GM18508 (cell line): ENCODE results near the gene TSC2.
"Not testable (repeated sequence)": the region's sequence is repeated elsewhere in the genome, so short reads cannot be mapped to it uniquely, and the experiment has no call there.

Experiments used
- ATAC-seq: cut with Tn5 transposase; IDR thresholded peaks from one replicate; pipeline ENCODE4 v1.9.1; 2021; ENCODE audit warnings: moderate number of reproducible peaks; ENCODE audit not compliant: insufficient read depth, unreplicated experiment

Gene TSC2

DNA sequence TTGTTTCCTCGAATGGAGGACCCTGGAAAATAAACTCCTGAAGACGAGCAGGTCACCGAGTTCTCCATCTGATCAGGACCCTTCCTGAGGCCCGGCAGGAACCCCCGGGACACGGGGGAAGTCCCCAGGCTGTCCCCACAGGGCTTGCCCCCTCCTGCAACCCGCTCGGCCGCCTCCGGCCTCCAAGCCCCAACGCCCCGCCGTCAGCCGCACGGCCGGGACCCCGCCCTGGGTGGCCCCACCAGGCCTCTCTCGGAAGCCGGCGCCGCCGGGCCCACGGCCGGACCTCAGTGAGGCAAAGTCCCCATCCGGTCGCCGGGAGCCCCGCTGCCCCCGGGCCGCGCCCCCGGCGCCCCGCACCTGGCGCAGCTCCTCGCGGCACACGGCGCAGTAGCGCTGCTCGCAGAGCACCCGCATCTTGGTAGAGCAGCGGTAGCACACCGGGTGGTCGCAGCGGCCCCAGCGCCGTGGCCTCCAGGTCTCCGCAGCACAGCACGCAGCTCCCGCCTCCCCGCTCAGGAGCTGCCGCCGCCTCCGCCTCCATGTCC, 38.5 kb upstream of the TSC2 start:
- no peak for ATAC-seq

DNA sequence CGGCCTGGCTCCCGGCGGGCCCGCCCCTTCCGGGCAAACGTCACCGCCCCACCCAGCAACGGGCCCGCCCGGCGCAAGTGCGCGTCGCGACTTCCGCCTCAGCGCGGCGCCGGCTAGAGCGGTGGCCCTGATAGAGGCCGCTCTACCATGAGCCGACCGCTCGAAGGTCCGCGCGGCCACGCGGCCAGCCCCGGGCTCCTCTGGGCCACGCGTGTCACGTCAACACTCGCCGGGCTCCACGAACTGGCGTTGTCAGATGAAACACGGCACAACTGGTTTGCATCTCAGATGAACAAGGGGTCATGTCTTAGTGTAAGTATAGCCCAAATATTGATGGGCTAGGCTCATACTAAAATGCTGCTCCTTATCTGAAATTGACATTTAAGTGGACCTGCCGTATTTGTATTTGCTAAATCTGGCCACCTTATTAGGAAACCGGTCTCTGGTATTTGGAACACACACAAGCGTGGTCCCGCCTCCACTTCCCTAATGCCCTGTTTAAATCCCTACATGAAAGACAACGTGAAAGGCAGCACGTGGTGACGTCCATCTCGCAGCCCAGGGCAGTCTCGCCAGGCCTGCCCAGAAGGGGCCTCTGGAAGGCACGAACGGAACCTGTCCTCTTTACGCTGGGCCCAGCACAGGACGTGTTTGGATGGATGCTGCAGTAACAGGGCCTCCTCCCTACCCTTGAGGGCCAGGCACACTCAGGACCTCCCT, 37.8 kb upstream of the TSC2 start, which contains the start of gene ZNF598:
TSS of gene ZNF598 (minus strand) at position 31 of the 720 bp plus-strand sequence.
- ATAC-seq: no peak

DNA sequence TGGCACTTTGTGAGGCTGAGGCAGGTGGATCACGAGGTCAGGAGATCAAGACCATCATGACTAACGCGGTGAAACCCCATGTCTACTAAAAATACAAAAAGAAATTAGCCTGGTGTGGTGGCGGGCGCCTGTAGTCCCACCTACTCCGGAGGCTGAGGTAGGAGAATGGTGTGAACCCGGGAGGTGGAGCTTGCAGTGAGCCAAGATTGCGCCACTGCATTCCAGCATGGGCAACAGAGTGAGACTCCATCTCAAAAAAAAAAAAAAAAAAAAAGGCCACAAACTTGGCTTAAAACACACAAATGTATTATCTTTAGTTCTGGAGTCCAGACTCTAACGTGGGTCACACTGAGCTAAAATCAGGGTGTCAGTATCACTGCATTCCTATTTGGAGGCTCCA, 36.1 kb upstream of the TSC2 start:
- not testable (repeated sequence) for ATAC-seq

DNA sequence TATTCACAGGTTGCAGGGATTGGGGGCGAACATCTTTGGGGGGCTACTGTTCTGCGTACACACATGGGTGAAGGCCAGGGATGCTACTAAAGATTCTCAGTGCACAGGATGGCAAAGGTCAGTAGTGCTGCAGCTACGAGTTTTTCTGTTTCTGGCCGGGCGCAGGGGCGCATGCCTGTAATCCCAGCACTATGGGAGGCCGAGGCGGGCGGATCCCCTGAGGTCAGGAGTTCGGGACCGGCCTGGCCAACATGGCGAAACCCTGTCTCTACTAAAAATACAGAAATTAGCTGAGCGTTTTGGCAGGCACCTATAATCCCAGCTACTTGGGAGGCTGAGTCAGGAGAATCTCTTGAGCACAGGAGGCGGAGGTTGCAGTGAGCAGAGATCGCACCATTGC, 34.3 kb upstream of the TSC2 start:
- no peak for ATAC-seq

DNA sequence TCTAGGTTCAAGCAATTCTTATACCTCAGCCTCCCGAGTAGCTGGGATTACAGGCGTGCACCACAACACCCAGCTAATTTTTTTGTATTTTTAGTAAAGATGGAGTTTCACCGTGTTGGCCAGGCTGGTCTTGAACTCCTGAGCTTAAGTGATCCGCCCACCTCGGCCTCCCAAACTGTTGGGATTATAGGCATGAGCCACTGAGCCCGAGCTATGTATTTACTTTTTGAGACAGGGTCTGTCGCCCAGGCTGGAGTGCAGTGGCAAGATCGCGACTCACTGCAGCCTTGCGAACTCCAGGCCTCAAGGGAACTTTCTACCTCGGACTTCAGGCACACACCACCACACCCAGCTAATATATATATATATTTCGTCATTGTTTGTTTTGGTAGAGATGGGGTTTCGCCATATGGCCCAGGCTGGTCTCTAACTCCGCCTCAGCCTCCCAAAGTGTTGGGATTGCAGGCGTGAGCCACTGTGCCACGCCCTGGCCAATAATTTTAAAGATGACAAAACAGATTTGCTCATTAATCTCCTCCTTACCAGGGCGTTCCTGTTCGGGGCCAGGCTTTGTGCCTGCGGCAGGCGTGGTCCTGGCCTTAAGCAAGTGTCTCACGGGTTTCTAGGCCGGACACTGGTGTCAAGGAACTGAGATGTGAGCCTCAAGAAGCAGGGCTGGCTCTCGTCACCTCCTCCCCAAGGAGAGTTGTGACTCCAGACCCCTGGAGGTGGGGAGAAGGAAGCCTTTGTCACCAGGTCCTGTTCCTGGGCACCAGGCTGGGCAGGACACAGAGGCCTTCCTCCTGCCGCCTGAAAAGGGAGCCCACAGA, 32.5 kb upstream of the TSC2 start:
- no peak for ATAC-seq

DNA sequence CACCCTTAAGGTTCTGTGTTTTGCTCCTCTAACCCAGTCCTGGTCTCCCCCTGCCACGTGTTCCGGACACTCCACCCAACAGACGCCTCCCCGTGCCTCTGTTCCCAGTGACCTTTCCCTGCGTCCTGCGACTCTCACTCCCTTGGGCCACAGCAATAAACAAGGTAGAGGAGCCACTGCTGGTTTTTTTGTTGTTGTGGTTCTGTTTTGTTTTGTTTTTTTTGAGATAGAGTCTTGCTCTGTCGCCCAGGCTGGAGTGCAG, 31.9 kb upstream of the TSC2 start:
- ATAC-seq: no peak

DNA sequence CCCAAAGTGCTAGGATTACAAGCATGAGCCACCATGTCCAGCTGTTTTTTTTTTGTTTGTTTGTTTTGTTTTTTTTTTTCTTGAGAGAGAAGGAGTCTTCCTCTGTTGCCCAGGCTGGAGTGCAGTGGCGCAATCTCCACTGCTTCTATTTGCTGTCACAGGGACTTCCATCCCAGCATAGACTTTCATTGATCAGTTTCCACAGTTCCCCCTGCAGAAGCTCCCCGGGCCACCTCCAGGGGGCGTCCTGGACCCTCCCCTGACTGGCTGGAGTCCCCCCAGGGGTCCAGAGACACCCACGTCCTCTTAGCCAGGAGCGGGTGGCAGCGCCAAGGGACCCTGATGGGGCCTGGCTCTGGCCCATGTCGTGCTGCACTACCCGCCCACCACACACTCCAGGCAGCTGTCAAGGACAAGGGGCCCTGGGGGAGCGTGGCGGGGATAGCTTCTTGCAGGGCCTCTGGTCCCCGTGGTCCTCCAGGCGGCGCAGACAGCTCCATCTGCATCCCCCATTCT, 31.3 kb upstream of the TSC2 start:
- no peak for ATAC-seq

DNA sequence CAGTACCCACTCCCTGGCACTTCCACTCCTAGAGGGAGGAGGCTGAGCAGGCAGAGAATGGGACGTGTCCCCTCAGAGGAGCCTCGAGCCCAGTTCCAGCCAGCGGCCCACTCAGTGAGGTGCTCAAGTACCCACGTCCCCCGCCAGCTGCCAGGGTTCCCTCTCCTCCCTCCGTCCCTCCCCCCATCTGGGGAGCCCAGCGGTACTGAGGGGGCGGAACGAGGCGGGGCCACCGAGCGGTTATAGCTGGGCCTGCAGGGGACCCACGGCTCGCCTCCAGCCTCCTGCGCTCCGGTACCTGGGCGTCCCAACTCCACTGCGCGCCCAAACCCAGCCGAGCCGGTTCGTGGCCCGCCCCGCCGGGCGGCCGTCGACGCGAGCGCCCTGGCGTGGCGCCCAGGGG, 28.3 kb upstream of the TSC2 start, which contains the start of gene NPW:
TSS of gene NPW (plus strand) at position 268 of the 403 bp plus-strand sequence.
- no peak for ATAC-seq

DNA sequence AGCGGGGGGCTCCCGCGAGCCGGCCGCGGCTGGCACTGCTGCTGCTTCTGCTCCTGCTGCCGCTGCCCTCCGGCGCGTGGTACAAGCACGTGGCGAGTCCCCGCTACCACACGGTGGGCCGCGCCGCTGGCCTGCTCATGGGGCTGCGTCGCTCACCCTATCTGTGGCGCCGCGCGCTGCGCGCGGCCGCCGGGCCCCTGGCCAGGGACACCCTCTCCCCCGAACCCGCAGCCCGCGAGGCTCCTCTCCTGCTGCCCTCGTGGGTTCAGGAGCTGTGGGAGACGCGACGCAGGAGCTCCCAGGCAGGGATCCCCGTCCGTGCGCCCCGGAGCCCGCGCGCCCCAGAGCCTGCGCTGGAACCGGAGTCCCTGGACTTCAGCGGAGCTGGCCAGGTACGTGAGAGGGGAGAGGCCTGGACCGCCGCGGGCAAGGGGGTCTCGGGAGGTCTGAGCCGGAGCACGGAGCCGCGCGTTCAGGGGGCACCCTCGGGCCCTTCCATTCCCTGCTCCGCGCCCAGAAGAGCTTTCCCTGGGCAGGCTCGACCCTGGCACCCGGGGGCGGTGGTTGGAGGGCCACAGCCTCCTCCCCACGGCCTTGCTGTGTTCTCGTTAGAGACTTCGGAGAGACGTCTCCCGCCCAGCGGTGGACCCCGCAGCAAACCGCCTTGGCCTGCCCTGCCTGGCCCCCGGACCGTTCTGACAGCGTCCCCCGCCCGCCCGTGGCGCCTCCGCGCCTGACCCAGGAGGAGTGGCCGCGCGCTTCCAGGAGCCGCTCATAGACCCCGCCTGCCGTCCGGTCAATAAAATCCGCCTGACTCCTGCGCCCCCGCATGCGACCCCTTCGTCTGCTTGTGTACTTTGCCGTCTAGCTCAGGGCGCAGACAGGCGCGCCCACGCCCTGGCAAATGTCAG, 27.6 kb upstream of the TSC2 start:
- ATAC-seq: no peak

DNA sequence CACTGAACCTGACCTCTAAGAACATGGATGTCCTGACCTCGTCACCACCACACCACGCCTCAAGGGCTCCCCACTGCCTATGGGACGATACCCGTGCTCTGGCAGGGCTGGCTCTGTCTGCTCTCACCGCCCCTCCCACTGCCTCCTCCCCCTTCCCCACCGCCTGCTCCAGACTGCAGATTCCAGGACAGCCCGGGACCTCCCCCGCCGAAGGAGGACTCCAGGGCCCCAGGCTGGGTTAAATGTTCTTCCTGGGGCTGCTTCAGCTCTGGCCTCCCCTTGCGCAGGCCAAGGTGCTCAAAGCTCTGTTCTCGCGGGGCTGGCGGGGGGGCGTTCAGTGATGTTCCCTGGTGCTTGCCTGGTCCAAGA, 25.1 kb upstream of the TSC2 start:
- ATAC-seq: no peak

DNA sequence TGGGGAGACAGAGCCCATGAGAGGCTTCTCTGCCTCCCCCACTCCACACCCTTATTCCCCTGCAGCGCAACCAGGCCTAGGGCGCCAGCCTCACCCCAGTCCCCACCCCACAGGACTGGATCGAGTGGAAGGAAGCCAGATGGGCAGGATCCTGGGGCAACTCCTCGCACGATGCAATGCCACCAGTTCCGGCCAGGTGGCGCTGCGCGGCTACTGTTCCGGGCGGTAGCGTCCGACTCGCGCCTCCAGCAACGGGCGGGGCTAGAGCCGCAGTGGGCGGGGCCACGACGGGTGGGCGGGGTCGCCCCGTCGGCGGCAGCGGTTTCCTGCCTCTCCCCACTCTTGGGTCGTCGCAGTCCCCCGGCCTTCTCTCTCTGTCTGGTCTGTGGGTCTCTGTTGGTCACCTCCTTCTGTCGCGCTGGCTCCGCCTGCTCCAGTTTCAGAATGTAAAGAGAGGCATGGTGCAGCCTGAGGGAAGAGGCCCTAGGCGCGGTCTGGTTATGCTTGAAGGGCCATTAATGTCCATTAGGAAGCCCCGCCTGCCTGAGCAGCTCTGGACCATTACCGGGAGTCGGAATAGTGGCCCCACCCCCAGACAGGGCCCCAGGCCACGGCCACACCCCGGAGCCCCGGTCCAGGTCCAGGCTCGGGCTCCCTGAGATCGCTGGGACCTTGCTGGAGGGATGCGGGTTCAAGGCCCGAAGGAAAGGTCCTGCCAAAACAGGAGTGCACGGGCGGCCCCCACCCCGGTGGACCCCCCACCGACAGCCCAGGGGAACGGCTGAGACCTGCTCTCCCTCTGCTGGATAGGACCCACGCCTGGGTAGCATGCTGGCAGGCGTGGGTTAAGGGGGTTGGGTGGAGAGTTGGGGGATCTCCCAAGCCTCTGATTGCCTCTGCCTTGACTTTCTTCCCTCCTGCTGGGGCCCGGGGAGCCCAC, 24.4 kb upstream of the TSC2 start:
- no peak for ATAC-seq

DNA sequence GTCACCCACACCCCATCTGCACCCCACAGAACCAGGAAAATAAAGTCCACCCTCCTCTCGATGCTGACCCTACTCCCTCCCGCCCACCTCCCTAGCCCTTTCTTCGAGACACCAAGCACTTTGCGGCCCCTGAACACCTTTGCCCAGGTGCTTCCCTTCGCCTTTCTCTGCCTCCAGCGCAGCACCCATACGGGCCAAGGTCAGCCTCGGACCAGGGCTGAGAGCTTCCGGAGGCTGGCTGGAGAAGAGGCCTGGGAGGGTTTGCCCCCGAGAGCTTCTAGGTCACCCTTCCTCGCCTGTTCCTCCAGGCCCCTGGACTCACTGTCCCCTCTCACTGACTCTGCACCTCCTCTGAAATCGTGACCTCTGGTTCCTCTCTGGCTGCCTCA, 23.8 kb upstream of the TSC2 start:
- no peak for ATAC-seq

DNA sequence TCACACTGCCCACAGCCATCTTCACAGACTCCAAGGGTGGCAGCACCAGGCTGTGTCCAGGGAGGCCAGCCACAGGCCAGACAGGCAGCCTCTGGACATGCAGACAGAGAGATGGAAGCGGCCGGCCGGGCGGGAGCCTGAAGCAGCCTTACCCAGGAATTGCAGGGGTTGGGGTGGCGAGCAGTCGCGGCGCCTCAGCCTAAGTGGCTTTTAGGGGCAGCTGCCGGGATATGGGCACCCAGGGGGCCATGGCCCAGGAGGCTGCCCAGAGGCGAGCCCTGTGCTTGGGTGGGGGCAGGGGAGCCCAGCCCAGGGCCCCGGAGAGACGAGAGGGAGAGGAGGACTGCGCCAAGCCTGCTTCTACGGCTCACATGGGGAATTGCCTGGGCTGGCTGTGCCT, 22.5 kb upstream of the TSC2 start:
- ATAC-seq: no peak

DNA sequence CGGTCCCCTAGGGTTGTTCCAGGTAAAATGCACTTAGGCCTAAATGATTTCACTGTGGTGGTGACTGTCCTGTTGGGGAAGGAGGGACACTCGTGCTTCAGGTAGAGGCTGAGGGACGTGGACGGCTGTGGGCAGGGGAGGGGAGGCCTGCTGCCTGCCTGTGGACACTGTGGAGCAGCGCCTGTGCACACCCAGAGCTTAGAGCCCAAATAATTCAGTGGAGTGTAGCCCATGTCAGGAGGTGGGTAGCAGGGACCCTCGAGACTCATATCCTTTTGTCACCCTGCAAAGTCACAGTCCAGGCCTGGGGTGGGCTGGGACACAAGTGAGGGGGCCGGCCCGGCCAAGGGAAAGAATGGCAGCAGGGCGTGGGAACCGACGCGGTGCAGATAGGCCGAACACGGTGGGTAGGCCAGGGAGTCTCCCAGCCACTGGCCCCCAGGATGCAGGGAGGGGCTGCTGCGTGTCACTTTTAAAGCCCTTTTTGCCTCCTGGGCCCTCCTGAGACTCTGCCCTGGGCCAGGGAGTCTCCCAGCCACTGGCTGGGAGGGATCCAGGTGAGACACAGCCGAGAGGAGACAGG, 21.8 kb upstream of the TSC2 start:
- ATAC-seq: no peak

DNA sequence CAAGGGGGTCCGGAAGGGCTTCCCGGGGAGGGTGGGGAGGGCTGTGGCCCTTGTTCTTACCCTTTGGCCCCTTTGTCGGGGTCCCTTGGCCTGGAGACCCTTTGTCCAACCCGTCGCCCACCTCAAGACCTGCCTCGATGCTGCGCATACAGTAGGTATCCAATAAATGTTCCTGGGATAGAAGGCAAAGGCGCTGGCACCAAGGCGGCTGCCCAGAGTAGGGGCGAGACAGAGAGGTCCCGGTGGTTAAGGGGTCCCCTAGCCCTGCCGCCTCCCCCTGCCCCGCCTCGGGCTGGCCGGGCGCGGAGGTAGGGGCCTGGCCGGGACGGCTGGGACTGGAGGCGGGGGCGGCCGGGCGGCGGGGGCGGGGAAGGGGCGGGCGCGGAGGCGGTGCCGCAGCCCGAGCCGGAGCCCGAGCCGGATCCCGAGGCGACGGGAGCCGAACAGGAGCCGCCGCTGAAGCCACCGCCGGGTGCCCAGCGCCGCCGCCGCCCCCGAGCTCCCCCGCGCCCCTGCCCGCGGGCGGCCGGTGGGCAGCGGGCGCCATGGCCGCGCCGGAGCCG, 21.2 kb upstream of the TSC2 start, which contains the start of gene NHERF2:
TSS of gene NHERF2 (plus strand) at position 442 of the 563 bp plus-strand sequence. CDS start at position 546, 104 bp downstream.
- no peak for ATAC-seq

DNA sequence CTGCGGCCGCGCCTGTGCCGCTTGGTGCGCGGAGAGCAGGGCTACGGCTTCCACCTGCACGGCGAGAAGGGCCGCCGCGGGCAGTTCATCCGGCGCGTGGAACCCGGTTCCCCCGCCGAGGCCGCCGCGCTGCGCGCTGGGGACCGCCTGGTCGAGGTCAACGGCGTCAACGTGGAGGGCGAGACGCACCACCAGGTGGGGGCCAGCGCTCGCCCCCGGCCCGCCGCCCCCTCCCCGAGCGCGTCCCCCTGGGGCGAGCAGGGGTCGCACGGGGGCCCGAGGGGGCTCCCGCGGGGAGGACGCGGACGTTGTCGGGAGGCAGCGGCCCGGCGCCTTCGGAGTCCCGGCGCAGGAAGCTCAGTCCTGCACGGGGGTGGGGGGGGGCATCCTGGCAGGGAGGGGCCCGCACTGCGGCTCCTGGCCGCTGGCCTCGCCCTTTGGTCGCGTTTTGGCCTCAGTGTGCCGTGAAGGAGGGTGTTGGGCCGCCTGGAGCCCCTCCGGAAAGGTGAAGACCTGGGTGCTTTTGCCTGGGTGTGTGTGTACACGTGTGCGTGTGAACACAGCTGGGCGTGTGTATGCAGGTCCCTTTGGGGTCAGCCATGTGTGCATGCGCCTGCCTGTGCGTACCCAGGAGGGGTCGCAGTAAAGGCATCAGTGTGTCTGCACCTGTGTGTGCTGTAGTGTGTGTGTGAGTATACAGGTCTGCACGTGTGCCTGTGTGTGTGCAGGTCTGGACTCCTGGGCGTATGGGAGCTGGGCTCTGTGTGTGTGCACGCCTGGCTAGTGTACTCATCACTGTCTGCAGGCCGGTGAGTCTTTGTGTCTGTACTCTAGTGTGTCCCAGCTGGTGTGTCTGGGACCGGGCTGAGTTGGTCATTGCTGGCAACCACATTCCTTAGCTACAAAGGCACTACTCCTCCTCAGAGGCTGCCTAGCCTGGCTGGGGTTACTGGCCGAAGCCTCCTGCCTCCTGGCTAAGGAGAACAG, 20.5 kb upstream of the TSC2 start:
- ATAC-seq: no peak

DNA sequence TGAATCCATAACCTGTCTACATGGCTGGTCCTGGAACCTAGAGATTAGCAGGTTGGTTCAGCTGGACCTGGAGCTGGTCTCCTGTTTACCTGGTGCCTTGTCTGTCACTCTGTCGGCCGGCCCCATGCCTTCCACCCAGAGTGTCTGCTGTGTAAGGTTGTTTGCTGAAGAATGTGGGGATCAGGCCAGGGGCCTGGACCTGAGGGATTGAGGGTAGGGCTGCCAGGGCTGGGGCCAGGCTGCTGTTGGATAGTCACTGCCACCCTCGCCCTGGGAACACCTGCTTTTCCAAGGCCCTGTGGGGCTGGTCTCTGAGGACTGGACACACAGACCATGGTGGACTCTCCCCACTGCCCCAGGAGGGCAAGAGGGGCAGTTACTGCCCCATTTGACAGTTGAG, 19.6 kb upstream of the TSC2 start:
- ATAC-seq: no peak
